Measurements from ENCODE around the gene TGM6. TPM values are rescaled to one million over a fixed set of nuclear protein-coding genes. Genes with fewer than 3 reads are reported as not detected.

TGM6 gene
- total and polyA plus RNA-seq, 9 of the 15 experiments (the other 6 are each of a cell fraction or from before 2014, with no cell fraction given) = not detected

DNA sequence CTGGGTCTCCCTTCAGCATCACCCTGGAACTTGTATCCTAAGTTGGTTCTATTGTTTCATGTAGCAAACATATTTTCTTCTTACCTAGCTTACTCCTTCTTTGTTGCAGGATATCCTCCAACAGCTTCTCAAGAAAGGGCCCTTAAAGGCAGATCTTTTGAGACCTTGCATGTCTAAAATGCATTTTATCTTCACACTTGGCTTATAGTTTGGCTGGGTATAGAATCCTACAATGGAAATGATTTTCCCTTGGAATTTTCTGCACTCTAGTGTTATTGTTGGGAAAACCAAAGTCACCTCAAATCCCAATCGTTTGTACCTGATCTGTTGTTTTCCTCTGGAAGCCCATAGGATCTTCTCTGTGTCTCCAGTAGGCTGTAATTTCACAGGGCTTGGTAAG, 12.1 kb upstream of the TGM6 start (continued):
- TF ChIP-seq, protein P1, sequence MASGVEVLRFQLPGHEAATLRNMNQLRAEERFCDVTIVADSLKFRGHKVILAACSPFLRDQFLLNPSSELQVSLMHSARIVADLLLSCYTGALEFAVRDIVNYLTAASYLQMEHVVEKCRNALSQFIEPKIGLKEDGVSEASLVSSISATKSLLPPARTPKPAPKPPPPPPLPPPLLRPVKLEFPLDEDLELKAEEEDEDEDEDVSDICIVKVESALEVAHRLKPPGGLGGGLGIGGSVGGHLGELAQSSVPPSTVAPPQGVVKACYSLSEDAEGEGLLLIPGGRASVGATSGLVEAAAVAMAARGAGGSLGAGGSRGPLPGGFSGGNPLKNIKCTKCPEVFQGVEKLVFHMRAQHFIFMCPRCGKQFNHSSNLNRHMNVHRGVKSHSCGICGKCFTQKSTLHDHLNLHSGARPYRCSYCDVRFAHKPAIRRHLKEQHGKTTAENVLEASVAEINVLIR (CRISPR knock-in tag; IDR thresholded peaks at IDR 0.05) = no peak
- TF ChIP-seq RFX1 (IDR thresholded peaks at IDR 0.05) (no peak), TCF7L2 (IDR thresholded peaks at IDR 0.05; ENCODE audit: low read depth, low read length) (no peak)
- TF ChIP-seq, protein P2, sequence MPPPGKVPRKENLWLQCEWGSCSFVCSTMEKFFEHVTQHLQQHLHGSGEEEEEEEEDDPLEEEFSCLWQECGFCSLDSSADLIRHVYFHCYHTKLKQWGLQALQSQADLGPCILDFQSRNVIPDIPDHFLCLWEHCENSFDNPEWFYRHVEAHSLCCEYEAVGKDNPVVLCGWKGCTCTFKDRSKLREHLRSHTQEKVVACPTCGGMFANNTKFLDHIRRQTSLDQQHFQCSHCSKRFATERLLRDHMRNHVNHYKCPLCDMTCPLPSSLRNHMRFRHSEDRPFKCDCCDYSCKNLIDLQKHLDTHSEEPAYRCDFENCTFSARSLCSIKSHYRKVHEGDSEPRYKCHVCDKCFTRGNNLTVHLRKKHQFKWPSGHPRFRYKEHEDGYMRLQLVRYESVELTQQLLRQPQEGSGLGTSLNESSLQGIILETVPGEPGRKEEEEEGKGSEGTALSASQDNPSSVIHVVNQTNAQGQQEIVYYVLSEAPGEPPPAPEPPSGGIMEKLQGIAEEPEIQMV (tag; conservative IDR thresholded peaks at IDR 0.05; ENCODE audit: low read depth) = no peak
- TF ChIP-seq, protein P3, sequence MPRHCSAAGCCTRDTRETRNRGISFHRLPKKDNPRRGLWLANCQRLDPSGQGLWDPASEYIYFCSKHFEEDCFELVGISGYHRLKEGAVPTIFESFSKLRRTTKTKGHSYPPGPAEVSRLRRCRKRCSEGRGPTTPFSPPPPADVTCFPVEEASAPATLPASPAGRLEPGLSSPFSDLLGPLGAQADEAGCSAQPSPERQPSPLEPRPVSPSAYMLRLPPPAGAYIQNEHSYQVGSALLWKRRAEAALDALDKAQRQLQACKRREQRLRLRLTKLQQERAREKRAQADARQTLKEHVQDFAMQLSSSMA (CRISPR knock-in tag; IDR thresholded peaks at IDR 0.05) = no peak

- Histone ChIP-seq H3K27ac (ENCODE audit: extremely low read depth, low read depth, low read length) (no peak overlapping the region), H3K36me3 (ENCODE audit: control insufficient read depth, insufficient read depth, low read length) (no peaks in the 10 kb centered on the region), H3K9ac (ENCODE audit: insufficient read depth in 1 of 2, low read depth in 2 of 2, low read length in 2 of 2) (no peak overlapping the region), H4K20me1 (replicated peaks; ENCODE audit: control insufficient read depth, insufficient read depth, low read length) (no peaks in the 10 kb centered on the region), H3K4me1 (replicated peaks in 1 of 2; ENCODE audit: control insufficient read depth in 2 of 2, insufficient read depth in 2 of 2, low read length in 2 of 2) (no peaks in the 10 kb centered on the region), H3K27me3 (ENCODE audit: control insufficient read depth in 2 of 2, insufficient read depth in 2 of 2, low read length in 2 of 2) (peaks cover 0 to 6% of the 10 kb centered on the region in 2 experiments; a peak in 2 of 5 replicates), H3K4me3 (no peak overlapping the region), H3K79me2 (ENCODE audit: control insufficient read depth, insufficient read depth, low read length) (no peaks in the 10 kb centered on the region), H3K9me1 (ENCODE audit: control insufficient read depth, insufficient read depth, low read length) (no peaks in the 10 kb centered on the region), H3K9me3 (replicated peaks; ENCODE audit: control insufficient read depth, insufficient read depth, low read depth, low read length) (no peaks in the 10 kb centered on the region), H2AFZ (ENCODE audit: low read depth, low read length) (no peak overlapping the region), H3K4me2 (ENCODE audit: insufficient read depth, low read length) (no peak overlapping the region)
- POLR2A ChIA-PET = interaction anchor here (0.6 kb wide), 1 partner anchor 416 kb away, joined by 3 read pairs; no protein-coding TSS in a partner anchor
- CTCF ChIA-PET (ENCODE audit: low intra/inter-chr PET ratio) = no interaction called here
- no TSS peak for BruUV-seq (replicated peaks)
- DNase-seq (ENCODE audit: extremely low read depth in 1 of 4, low spot score in 3 of 4) (no peak), ATAC-seq (no peak), FAIRE-seq (no peak)
- in situ Hi-C loops (cut with MboI) = no loop called here
- intact Hi-C loops (cut with micrococcal nuclease) = no loop called here
- TF ChIP-seq SAFB (IDR thresholded peaks at IDR 0.05; ENCODE audit: borderline replicate concordance, low read depth, low read length) = no peak
- TF ChIP-seq KLF10 (CRISPR knock-in tag; IDR thresholded peaks at IDR 0.05) = no peak
- TF ChIP-seq NR2F6 (CRISPR knock-in tag; IDR thresholded peaks at IDR 0.05) = no peak
- no peak for TF ChIP-seq PHF21A (IDR thresholded peaks at IDR 0.05; ENCODE audit: borderline replicate concordance, low read depth)
- TF ChIP-seq, protein P4, sequence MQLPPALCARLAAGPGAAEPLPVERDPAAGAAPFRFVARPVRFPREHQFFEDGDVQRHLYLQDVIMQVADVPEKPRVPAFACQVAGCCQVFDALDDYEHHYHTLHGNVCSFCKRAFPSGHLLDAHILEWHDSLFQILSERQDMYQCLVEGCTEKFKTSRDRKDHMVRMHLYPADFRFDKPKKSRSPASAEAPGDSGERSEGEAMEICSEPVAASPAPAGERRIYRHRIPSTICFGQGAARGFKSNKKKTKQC (CRISPR knock-in tag; IDR thresholded peaks at IDR 0.05) = no peak
- no peak for TF ChIP-seq BRD9 (IDR thresholded peaks at IDR 0.05; ENCODE audit: low read depth, partially characterized antibody)
- no peak for TF ChIP-seq HSF4 (CRISPR knock-in tag; IDR thresholded peaks at IDR 0.05; ENCODE audit: borderline replicate concordance)
- TF ChIP-seq ZNF134 (CRISPR knock-in tag; conservative IDR thresholded peaks at IDR 0.05) = no peak
Measured at GRCh38 chr20:2373098-2373497, 7.6 kb upstream of the TGM6 start.

Measured in K562 (cell line).